H9 (cell line): ENCODE results near the gene BRICD5. TPM values are rescaled to one million over a fixed set of nuclear protein-coding genes. Genes with fewer than 3 reads are reported as not detected.

ENCODE experiments used
- DNase-seq: peaks from one replicate; pipeline ENCODE4 v3.0.0-alpha.2; 2017
- H2AFZ ChIP-seq: one replicate; pipeline ENCODE4 v1.6.1; 2013; ENCODE audit warnings: mild to moderate bottlenecking, low read length, control low read depth, moderate library complexity
- H2AK5ac ChIP-seq: 2 replicates; pipeline ENCODE4 v1.6.1; 2013; ENCODE audit warnings: low read length, control low read depth, mixed read lengths; ENCODE audit not compliant: insufficient read length
- H2BK120ac ChIP-seq: one replicate; pipeline ENCODE4 v1.6.1; 2013; ENCODE audit warnings: low read depth, mild to moderate bottlenecking, low read length, control low read depth, inconsistent platforms; ENCODE audit not compliant: poor library complexity, severe bottlenecking
- H2BK12ac ChIP-seq: 2 replicates; pipeline ENCODE4 v1.6.1; 2013; ENCODE audit warnings: low read length, control low read depth, mixed read lengths, low read depth; ENCODE audit not compliant: insufficient read length
- H2BK15ac ChIP-seq: 2 replicates; pipeline ENCODE4 v1.6.1; 2013; ENCODE audit warnings: low read depth, low read length, control low read depth
- H2BK20ac ChIP-seq: one replicate; pipeline ENCODE4 v1.6.1; 2013; ENCODE audit warnings: low read depth, mild to moderate bottlenecking, low read length, control low read depth, inconsistent platforms; ENCODE audit not compliant: poor library complexity, severe bottlenecking
- H2BK5ac ChIP-seq: 2 replicates; pipeline ENCODE4 v1.6.1; 2013; ENCODE audit warnings: low read length, control low read depth, mixed read lengths; ENCODE audit not compliant: insufficient read length
- H3K14ac ChIP-seq: 2 replicates; pipeline ENCODE4 v1.6.1; 2013; ENCODE audit warnings: low read length, control low read depth; ENCODE audit not compliant: insufficient read depth
- H3K18ac ChIP-seq: 2 replicates; pipeline ENCODE4 v1.6.1; 2013; ENCODE audit warnings: low read depth, mild to moderate bottlenecking, mixed read lengths, low read length, control low read depth; ENCODE audit not compliant: insufficient read length
- H3K23ac ChIP-seq: 2 replicates; pipeline ENCODE4 v1.6.1; 2013; ENCODE audit warnings: low read length, control low read depth, mixed read lengths, low read depth; ENCODE audit not compliant: insufficient read length
- H3K23me2 ChIP-seq: 2 replicates; pipeline ENCODE4 v1.6.1; 2013; ENCODE audit warnings: low read depth, mild to moderate bottlenecking, mixed read lengths, low read length, control low read depth; ENCODE audit not compliant: insufficient read length, poor library complexity, severe bottlenecking
- H3K27ac ChIP-seq: 2 replicates; pipeline ENCODE4 v1.5.1; 2013; ENCODE audit warnings: low read length, control low read depth, mixed read lengths, low read depth; ENCODE audit not compliant: insufficient read length
- H3K27me3 ChIP-seq: 2 replicates; pipeline ENCODE4 v1.6.1; 2013; ENCODE audit warnings: low read length, control low read depth, inconsistent platforms; ENCODE audit not compliant: insufficient read depth
- H3K4ac ChIP-seq: 2 replicates; pipeline ENCODE4 v1.6.1; 2013; ENCODE audit warnings: low read depth, mild to moderate bottlenecking, control low read depth, inconsistent platforms, low read length, moderate library complexity
- H3K4me1 ChIP-seq: 2 replicates; pipeline ENCODE4 v1.6.1; 2013; ENCODE audit warnings: low read length, control low read depth, inconsistent platforms; ENCODE audit not compliant: insufficient read depth
- H3K4me2 ChIP-seq: 2 replicates; pipeline ENCODE4 v1.6.1; 2013; ENCODE audit warnings: low read length, control low read depth, mixed read lengths; ENCODE audit not compliant: insufficient read length, insufficient read depth
- H3K56ac ChIP-seq: 2 replicates; pipeline ENCODE4 v1.6.1; 2013; ENCODE audit warnings: low read depth, mild to moderate bottlenecking, mixed read lengths, low read length, control low read depth; ENCODE audit not compliant: insufficient read length
- H3K79me1 ChIP-seq: 2 replicates; pipeline ENCODE4 v1.6.1; 2013; ENCODE audit warnings: low read depth, mild to moderate bottlenecking, moderate library complexity, low read length, control low read depth, inconsistent platforms; ENCODE audit not compliant: insufficient read depth, poor library complexity, severe bottlenecking
- H3K79me2 ChIP-seq: 2 replicates; pipeline ENCODE4 v1.6.1; 2013; ENCODE audit warnings: low read length, control low read depth, inconsistent platforms; ENCODE audit not compliant: insufficient read depth
- H3K9ac ChIP-seq: 2 replicates; pipeline ENCODE4 v1.6.1; 2013; ENCODE audit warnings: low read length, control low read depth, mixed read lengths; ENCODE audit not compliant: insufficient read length; ENCODE audit errors: extremely low read depth
- H3K9me3 ChIP-seq: one replicate; pipeline ENCODE4 v1.6.1; 2013; ENCODE audit warnings: low read depth, low read length, inconsistent platforms; ENCODE audit not compliant: control insufficient read depth
- H3T11ph ChIP-seq: one replicate; pipeline ENCODE4 v1.6.1; 2013; ENCODE audit warnings: mild to moderate bottlenecking, low read length, control low read depth, inconsistent platforms
- H4K20me1 ChIP-seq: one replicate; pipeline ENCODE4 v1.6.1; 2013; ENCODE audit not compliant: control insufficient read depth, insufficient read length, insufficient read depth
- H4K5ac ChIP-seq: 2 replicates; pipeline ENCODE4 v1.6.1; 2013; ENCODE audit warnings: low read depth, mild to moderate bottlenecking, mixed read lengths, low read length, control low read depth; ENCODE audit not compliant: insufficient read length
- H4K8ac ChIP-seq: replicated peaks from 2 replicates; pipeline ENCODE4 v1.6.1; 2013; ENCODE audit warnings: low read length, control low read depth, mixed read lengths, low read depth; ENCODE audit not compliant: insufficient read length
- H4K91ac ChIP-seq: 2 replicates; pipeline ENCODE4 v1.6.1; 2013; ENCODE audit warnings: low read depth, mild to moderate bottlenecking, moderate library complexity, mixed read lengths, low read length, control low read depth; ENCODE audit not compliant: insufficient read length
- H3K27ac Mint-ChIP-seq, 3 experiments: 2 replicates in 2 of 3; 3 replicates in 1 of 3; pipeline ENCODE4 v1.8.0; 2020 to 2021; ENCODE audit warnings: mixed read lengths in 3 of 3, mild to moderate bottlenecking in 1 of 3, moderate library complexity in 1 of 3
- H3K27me3 Mint-ChIP-seq: 2 replicates; pipeline ENCODE4 v1.8.0; 2021; ENCODE audit warnings: low read depth, mild to moderate bottlenecking, moderate library complexity, mixed read lengths
- H3K36me3 Mint-ChIP-seq, 3 experiments: 2 replicates in 2 of 3; 3 replicates in 1 of 3; pipeline ENCODE4 v1.8.0; 2020 to 2021; ENCODE audit warnings: low read depth in 3 of 3, mixed read lengths in 3 of 3; ENCODE audit not compliant: insufficient read depth in 1 of 3
- H3K4me1 Mint-ChIP-seq, 2 experiments: 2 replicates each; pipeline ENCODE4 v1.8.0; 2020; ENCODE audit warnings: mixed read lengths in 2 of 2
- H3K4me3 Mint-ChIP-seq, 2 experiments: 2 replicates in 1 of 2; 3 replicates in 1 of 2; pipeline ENCODE4 v1.8.0; 2020 to 2021; ENCODE audit warnings: mild to moderate bottlenecking in 2 of 2, mixed read lengths in 2 of 2, moderate library complexity in 1 of 2
- H3K9me3 Mint-ChIP-seq, 2 experiments: 2 replicates in 1 of 2; 3 replicates in 1 of 2; pipeline ENCODE4 v1.8.0; 2020; ENCODE audit warnings: mild to moderate bottlenecking in 2 of 2, mixed read lengths in 2 of 2, moderate library complexity in 1 of 2
- WGBS: extraction: QIAGEN DNeasy Blood & Tissue Kit; methylation state at CpG from one replicate; pipeline ENCODE4 v1.1.7; 2013; ENCODE audit warnings: missing lambda C conversion rate, low lambda C conversion rate, mixed read lengths; ENCODE audit not compliant: insufficient read length; ENCODE audit errors: extremely low coverage; 5-methylcytosine and 5-hydroxymethylcytosine counted together
- total RNA-seq: library from RNA; stranded (reverse); gene quantifications from 2 replicates; pipeline ENCODE4 v1.2.1, GENCODE V29; 2021
- TF ChIP-seq, protein P1 (sequence below): fragments of 200-600 bp; sonication (generic); conservative IDR thresholded peaks from 3 replicates; pipeline ENCODE4 v1.8.0; 2021; ENCODE audit warnings: antibody characterized with exemption, mild to moderate bottlenecking

Gene BRICD5
- total RNA-seq, 1 experiment from 2014 or later = 11.9 TPM

DNA sequence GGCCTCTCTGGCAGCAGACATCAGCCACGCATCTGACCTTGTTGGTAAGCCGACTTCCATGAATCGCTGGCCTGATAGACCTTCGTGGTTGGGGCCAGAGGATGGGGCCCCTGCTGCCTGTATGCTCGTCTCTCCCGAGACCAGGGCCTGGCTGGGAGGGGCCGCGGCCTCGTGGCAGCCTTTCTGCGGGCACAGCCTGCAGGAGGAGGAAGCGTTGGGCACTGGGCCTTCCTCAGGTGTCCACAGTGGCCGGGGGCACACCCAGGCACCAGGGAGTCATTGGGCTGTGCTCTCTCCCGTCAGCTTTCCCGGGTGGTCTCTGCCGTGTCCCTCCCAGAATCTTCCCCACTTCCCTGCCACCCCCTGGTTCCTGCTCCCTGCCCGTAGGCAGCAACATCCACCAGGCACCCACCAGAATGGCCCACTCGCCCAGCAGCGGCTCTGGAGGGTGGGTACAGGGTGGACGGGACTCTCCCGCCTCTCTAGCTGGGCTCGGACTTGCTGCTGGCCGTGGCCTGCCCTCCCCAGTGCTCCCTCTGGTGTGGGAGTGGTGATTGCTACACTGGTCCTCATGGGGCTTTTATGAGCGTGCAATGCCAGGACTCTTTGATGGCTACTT, 19.1 kb upstream of the BRICD5 start:
- DNase-seq = no peak
- H3K4me1 Mint-ChIP-seq = no peaks in the 10 kb centered on the region; a peak in 1 of 4 replicates
- no peaks in the 10 kb centered on the region for H3K9me3 Mint-ChIP-seq
- TF ChIP-seq, protein P1, sequence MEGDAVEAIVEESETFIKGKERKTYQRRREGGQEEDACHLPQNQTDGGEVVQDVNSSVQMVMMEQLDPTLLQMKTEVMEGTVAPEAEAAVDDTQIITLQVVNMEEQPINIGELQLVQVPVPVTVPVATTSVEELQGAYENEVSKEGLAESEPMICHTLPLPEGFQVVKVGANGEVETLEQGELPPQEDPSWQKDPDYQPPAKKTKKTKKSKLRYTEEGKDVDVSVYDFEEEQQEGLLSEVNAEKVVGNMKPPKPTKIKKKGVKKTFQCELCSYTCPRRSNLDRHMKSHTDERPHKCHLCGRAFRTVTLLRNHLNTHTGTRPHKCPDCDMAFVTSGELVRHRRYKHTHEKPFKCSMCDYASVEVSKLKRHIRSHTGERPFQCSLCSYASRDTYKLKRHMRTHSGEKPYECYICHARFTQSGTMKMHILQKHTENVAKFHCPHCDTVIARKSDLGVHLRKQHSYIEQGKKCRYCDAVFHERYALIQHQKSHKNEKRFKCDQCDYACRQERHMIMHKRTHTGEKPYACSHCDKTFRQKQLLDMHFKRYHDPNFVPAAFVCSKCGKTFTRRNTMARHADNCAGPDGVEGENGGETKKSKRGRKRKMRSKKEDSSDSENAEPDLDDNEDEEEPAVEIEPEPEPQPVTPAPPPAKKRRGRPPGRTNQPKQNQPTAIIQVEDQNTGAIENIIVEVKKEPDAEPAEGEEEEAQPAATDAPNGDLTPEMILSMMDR = no peak
- H3K79me2 ChIP-seq = peaks cover 3% of the 10 kb centered on the region; the same call in 1 of the 2 replicates
- peaks cover 0 to 25% (median 14%) of the 10 kb centered on the region in 3 experiments; a peak in 6 of 7 replicates for H3K36me3 Mint-ChIP-seq
- no peaks in the 10 kb centered on the region for H3K79me1 ChIP-seq
- no peak overlapping the region for H3K23ac ChIP-seq
- no peak overlapping the region for H3K4me2 ChIP-seq
- no peak overlapping the region for H2BK20ac ChIP-seq
- no peak overlapping the region for H2AK5ac ChIP-seq
- peak overlapping the region in 1 of 3 experiments; percentile 64; a peak in 1 of 7 replicates for H3K27ac Mint-ChIP-seq
- H3K9ac ChIP-seq = no peak overlapping the region
- no peaks in the 10 kb centered on the region for H3K23me2 ChIP-seq
- no peaks in the 10 kb centered on the region for H3K9me3 ChIP-seq
- no peak overlapping the region for H4K5ac ChIP-seq
- no peaks in the 10 kb centered on the region; the same call in 1 of the 2 replicates for H3K27me3 Mint-ChIP-seq
- no peak overlapping the region for H2BK120ac ChIP-seq
- H2BK12ac ChIP-seq = no peak overlapping the region
- H3T11ph ChIP-seq = no peak overlapping the region
- no peak overlapping the region for H3K18ac ChIP-seq
- H3K4me1 ChIP-seq = no peaks in the 10 kb centered on the region
- no peak overlapping the region for H2BK15ac ChIP-seq
- H2AFZ ChIP-seq = no peak overlapping the region
- no peak overlapping the region for H3K27ac ChIP-seq
- no peak overlapping the region for H2BK5ac ChIP-seq
- no peaks in the 10 kb centered on the region for H3K27me3 ChIP-seq
- no peaks in the 10 kb centered on the region for H4K20me1 ChIP-seq
- no peak overlapping the region for H3K4me3 Mint-ChIP-seq
- no peak overlapping the region for H4K91ac ChIP-seq
- H3K14ac ChIP-seq = no peak overlapping the region
- H4K8ac ChIP-seq = no peak overlapping the region
- no peak overlapping the region for H3K56ac ChIP-seq
- no peak overlapping the region for H3K4ac ChIP-seq
- no CpG with 5 or more reads among the region's 23 CpGs for WGBS
